ENCODE results near the gene FGF22.

DNA sequence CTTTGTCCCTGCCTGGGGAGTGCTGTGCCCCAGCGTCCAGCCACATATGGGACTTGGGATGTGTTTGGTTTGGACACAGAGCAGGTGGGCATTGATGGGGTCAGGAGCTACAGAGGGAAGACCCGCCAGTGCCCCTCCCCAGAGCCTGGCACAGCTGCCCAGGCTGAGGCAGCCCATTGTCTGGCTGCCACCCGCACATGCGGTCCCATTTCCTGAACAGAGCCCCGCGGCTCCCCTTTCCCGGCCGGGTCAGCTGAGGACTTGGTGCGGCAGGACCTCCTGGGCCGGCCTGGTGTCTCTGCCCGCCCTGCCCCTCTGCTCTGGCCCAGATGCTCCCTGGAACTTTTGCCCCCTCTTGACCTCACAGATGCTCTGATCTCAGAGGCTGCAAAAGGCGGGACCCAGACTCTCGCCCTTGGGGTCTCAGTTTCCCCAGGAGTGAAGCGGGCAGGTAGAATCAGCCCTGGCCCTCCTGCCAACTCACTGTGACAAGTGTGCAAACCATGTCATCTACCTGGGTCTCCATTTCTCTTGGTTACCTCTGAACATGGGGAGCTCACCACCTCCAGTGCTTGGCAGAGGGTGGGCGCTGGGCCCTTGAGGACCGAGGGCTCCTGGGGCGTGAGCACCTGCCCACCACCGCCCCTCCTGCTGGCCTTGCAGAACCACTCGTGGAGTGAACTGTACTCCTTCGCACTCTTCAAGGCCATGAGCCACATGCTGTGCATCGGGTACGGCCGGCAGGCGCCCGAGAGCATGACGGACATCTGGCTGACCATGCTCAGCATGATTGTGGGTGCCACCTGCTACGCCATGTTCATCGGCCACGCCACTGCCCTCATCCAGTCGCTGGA is 32.2 kb upstream of the FGF22 start:
- TF ChIP-seq POLR2A (IDR thresholded peaks at IDR 0.05) = no peak
- TF ChIP-seq, protein P1, sequence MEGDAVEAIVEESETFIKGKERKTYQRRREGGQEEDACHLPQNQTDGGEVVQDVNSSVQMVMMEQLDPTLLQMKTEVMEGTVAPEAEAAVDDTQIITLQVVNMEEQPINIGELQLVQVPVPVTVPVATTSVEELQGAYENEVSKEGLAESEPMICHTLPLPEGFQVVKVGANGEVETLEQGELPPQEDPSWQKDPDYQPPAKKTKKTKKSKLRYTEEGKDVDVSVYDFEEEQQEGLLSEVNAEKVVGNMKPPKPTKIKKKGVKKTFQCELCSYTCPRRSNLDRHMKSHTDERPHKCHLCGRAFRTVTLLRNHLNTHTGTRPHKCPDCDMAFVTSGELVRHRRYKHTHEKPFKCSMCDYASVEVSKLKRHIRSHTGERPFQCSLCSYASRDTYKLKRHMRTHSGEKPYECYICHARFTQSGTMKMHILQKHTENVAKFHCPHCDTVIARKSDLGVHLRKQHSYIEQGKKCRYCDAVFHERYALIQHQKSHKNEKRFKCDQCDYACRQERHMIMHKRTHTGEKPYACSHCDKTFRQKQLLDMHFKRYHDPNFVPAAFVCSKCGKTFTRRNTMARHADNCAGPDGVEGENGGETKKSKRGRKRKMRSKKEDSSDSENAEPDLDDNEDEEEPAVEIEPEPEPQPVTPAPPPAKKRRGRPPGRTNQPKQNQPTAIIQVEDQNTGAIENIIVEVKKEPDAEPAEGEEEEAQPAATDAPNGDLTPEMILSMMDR (IDR thresholded peaks at IDR 0.05) = no peak

Measured in ovary (tissue), 3 donors.